Measurements from ENCODE around the gene PRR20C.
"Not testable (repeated sequence)": the region's sequence is repeated elsewhere in the genome, so short reads cannot be mapped to it uniquely, and the experiment has no call there.

- TF ChIP-seq CTCF (conservative IDR thresholded peaks at IDR 0.05; ENCODE audit: low read length); EZH2phosphoT487 (IDR thresholded peaks at IDR 0.05; ENCODE audit: borderline replicate concordance): not testable (repeated sequence)
Measured at GRCh38 chr13:57148106-57148505, 5.8 kb upstream of the PRR20C start.
